T-helper 9 cell (primary cell): ENCODE measurements around the gene TMEM134.
A peak's percentile ranks its signal among the peaks of the same experiment; 100 is the strongest.

ENCODE experiments used
- DNase-seq: peaks from one replicate; pipeline ENCODE4 v3.0.0-alpha.2; 2020

Gene TMEM134

GRCh38 chr11:67419325-67420049 lies 49.6 kb downstream of the TMEM134 start:
- DNase-seq, result no peak

GRCh38 chr11:67418476-67419281 lies 50.4 kb downstream of the TMEM134 start:
- no peak for DNase-seq

GRCh38 chr11:67417425-67417824 lies 51.6 kb downstream of the TMEM134 start:
- DNase-seq, result no peak

- peak; percentile 69 for DNase-seq
Measured at GRCh38 chr11:67416416-67417335, 52.4 kb downstream of the TMEM134 start.

GRCh38 chr11:67415501-67416304 lies 53.3 kb downstream of the TMEM134 start, which contains the start of gene CARNS1:
TSS of gene CARNS1 (plus strand) at chr11:67415678. CDS start at chr11:67416200, 522 bp downstream.
- DNase-seq, result no peak

- DNase-seq, result no peak
Measured at GRCh38 chr11:67413266-67413849, 55.7 kb downstream of the TMEM134 start.

- no peak for DNase-seq
Measured at GRCh38 chr11:67412495-67413179, 56.4 kb downstream of the TMEM134 start.

- DNase-seq, result no peak
Measured at GRCh38 chr11:67411785-67412152, 57.3 kb downstream of the TMEM134 start.
